ENCODE results near the gene LIMCH1. TPM values are rescaled to one million over a fixed set of nuclear protein-coding genes. Genes with fewer than 3 reads are reported as not detected.

Gene LIMCH1
- total RNA-seq, 1 experiment from 2014 or later = 10.4 TPM

- Histone ChIP-seq H3K27me3 (ENCODE audit: insufficient read depth, low read length) (no peaks in the 10 kb centered on the region), H3K9me3 (ENCODE audit: control insufficient read depth in 1 of 2, insufficient read depth in 1 of 2, low read depth in 1 of 2, low read length in 2 of 2) (no peaks in the 10 kb centered on the region), H2AFZ (ENCODE audit: low read depth, low read length, poor library complexity, severe bottlenecking) (no peak overlapping the region), H3K36me3 (ENCODE audit: control insufficient read depth in 1 of 2, insufficient read depth in 2 of 2, low read length in 2 of 2) (no peaks in the 10 kb centered on the region), H3K27ac (ENCODE audit: low read depth, low read length) (no peak overlapping the region), H3K4me1 (ENCODE audit: control insufficient read depth in 1 of 2, insufficient read depth in 2 of 2, low read length in 2 of 2) (no peaks in the 10 kb centered on the region), H3K79me2 (ENCODE audit: insufficient read depth, low read length) (no peaks in the 10 kb centered on the region), H3K9ac (ENCODE audit: low read length) (no peak overlapping the region), H3K4me3 (replicated peaks in 1 of 2; ENCODE audit: low read depth in 1 of 2, low read length in 2 of 2) (no peak overlapping the region), H3K4me2 (ENCODE audit: low read length) (no peak overlapping the region), H3K9me2 (ENCODE audit: insufficient read depth) (no peaks in the 10 kb centered on the region), H4K20me1 (ENCODE audit: insufficient read depth) (no peaks in the 10 kb centered on the region)
- ATAC-seq (no peak), DNase-seq (ENCODE audit: low read depth, low spot score) (no peak)
- BruUV-seq (replicated peaks) = no TSS peak
- intact Hi-C loops (cut with micrococcal nuclease) = no loop called here
- TF ChIP-seq, protein P1, sequence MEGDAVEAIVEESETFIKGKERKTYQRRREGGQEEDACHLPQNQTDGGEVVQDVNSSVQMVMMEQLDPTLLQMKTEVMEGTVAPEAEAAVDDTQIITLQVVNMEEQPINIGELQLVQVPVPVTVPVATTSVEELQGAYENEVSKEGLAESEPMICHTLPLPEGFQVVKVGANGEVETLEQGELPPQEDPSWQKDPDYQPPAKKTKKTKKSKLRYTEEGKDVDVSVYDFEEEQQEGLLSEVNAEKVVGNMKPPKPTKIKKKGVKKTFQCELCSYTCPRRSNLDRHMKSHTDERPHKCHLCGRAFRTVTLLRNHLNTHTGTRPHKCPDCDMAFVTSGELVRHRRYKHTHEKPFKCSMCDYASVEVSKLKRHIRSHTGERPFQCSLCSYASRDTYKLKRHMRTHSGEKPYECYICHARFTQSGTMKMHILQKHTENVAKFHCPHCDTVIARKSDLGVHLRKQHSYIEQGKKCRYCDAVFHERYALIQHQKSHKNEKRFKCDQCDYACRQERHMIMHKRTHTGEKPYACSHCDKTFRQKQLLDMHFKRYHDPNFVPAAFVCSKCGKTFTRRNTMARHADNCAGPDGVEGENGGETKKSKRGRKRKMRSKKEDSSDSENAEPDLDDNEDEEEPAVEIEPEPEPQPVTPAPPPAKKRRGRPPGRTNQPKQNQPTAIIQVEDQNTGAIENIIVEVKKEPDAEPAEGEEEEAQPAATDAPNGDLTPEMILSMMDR (IDR thresholded peaks at IDR 0.05 in 2 of 3, conservative IDR thresholded peaks at IDR 0.05 in 1 of 3; ENCODE audit: borderline replicate concordance in 1 of 3, insufficient read depth in 1 of 3, low read depth in 2 of 3, low read length in 2 of 3) = no peak
- TF ChIP-seq POLR2A (IDR thresholded peaks at IDR 0.05; ENCODE audit: borderline replicate concordance, extremely low read depth, insufficient read depth, insufficient read length) (no peak), MAX (IDR thresholded peaks at IDR 0.05) (no peak), RAD21 (IDR thresholded peaks at IDR 0.05; ENCODE audit: low read depth) (no peak), YY1 (IDR thresholded peaks at IDR 0.05; ENCODE audit: extremely low read depth, insufficient replicate concordance, low read depth, low read length) (no peak), SRF (IDR thresholded peaks at IDR 0.05; ENCODE audit: low read depth) (no peak), EZH2phosphoT487 (IDR thresholded peaks at IDR 0.05; ENCODE audit: borderline replicate concordance) (no peak)
- ChIA-PET POLR2A (no interaction called here), CTCF (no interaction called here), RAD21 (ENCODE audit: low non-redundant PET in 1 of 2, low total read pairs in 2 of 2, uncharacterized antibody in 2 of 2, unreplicated experiment in 2 of 2) (no interaction called here)
These were observed 7.3 kb downstream of the LIMCH1 start for GRCh38 chr4:41545238-41545637.

DNA sequence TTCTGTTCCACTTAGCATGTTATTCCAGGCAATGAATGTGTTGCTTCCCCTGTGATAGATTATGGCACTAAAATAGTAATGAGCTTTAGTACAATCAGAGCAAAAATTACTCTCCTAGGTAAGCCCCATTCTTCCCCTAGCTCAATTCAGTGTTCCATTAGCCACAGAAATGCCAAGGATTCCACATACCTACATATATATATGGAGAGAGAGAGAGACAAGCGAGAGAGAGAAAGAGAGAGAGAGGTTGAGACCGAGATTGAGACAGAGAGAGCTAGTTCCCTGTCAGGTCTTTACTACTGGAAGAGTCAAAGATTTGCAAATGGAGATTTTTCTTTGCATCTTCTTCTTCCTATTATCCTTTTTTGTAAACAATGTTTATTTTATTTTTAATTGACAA, 8.7 kb downstream of the LIMCH1 start:
- ATAC-seq (no peak), DNase-seq (ENCODE audit: low read depth, low spot score) (no peak)
- H3K36me3 ChIP-seq (ENCODE audit: control insufficient read depth in 1 of 2, insufficient read depth in 2 of 2, low read length in 2 of 2) = no peaks in the 10 kb centered on the region
- H3K9me3 ChIP-seq (ENCODE audit: control insufficient read depth in 1 of 2, insufficient read depth in 1 of 2, low read depth in 1 of 2, low read length in 2 of 2) = no peaks in the 10 kb centered on the region
- H3K4me2 ChIP-seq (ENCODE audit: low read length) = no peak overlapping the region
- no peaks in the 10 kb centered on the region for H3K27me3 ChIP-seq (ENCODE audit: insufficient read depth, low read length)
- no peak overlapping the region for H2AFZ ChIP-seq (ENCODE audit: low read depth, low read length, poor library complexity, severe bottlenecking)
- ChIA-PET POLR2A (no interaction called here), RAD21 (ENCODE audit: low non-redundant PET in 1 of 2, low total read pairs in 2 of 2, uncharacterized antibody in 2 of 2, unreplicated experiment in 2 of 2) (no interaction called here), CTCF (no interaction called here)
- no peak overlapping the region for H3K27ac ChIP-seq (ENCODE audit: low read depth, low read length)
- H3K79me2 ChIP-seq (ENCODE audit: insufficient read depth, low read length) = no peaks in the 10 kb centered on the region
- H3K9ac ChIP-seq (ENCODE audit: low read length) = no peak overlapping the region
- H4K20me1 ChIP-seq (ENCODE audit: insufficient read depth) = no peaks in the 10 kb centered on the region
- intact Hi-C loops (cut with micrococcal nuclease) = no loop called here
- H3K9me2 ChIP-seq (ENCODE audit: insufficient read depth) = no peaks in the 10 kb centered on the region
- TF ChIP-seq JUND (IDR thresholded peaks at IDR 0.05) (no peak), POLR2A (IDR thresholded peaks at IDR 0.05; ENCODE audit: borderline replicate concordance, extremely low read depth, insufficient read depth, insufficient read length) (no peak), TCF7L2 (IDR thresholded peaks at IDR 0.05; ENCODE audit: borderline replicate concordance, extremely low read depth, insufficient read depth, insufficient read length) (no peak), MAX (IDR thresholded peaks at IDR 0.05) (no peak), ZFX (IDR thresholded peaks at IDR 0.05) (no peak), ZNF274 (IDR thresholded peaks at IDR 0.05; ENCODE audit: low read depth, low read length) (no peak), CEBPB (IDR thresholded peaks at IDR 0.05; ENCODE audit: low read depth) (no peak), POLR2AphosphoS5 (IDR thresholded peaks at IDR 0.05; ENCODE audit: low read depth, low read length) (no peak), FOSL1 (IDR thresholded peaks at IDR 0.05; ENCODE audit: low read depth) (no peak), ATF3 (IDR thresholded peaks at IDR 0.05) (no peak), SRF (IDR thresholded peaks at IDR 0.05; ENCODE audit: low read depth) (no peak), EZH2phosphoT487 (IDR thresholded peaks at IDR 0.05; ENCODE audit: borderline replicate concordance) (no peak), EZH2 (IDR thresholded peaks at IDR 0.05) (no peak)
- TF ChIP-seq, protein P2, sequence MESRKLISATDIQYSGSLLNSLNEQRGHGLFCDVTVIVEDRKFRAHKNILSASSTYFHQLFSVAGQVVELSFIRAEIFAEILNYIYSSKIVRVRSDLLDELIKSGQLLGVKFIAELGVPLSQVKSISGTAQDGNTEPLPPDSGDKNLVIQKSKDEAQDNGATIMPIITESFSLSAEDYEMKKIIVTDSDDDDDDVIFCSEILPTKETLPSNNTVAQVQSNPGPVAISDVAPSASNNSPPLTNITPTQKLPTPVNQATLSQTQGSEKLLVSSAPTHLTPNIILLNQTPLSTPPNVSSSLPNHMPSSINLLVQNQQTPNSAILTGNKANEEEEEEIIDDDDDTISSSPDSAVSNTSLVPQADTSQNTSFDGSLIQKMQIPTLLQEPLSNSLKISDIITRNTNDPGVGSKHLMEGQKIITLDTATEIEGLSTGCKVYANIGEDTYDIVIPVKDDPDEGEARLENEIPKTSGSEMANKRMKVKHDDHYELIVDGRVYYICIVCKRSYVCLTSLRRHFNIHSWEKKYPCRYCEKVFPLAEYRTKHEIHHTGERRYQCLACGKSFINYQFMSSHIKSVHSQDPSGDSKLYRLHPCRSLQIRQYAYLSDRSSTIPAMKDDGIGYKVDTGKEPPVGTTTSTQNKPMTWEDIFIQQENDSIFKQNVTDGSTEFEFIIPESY (IDR thresholded peaks at IDR 0.05; ENCODE audit: extremely low read depth, insufficient replicate concordance, low read length) = no peak
- H3K4me3 ChIP-seq (replicated peaks in 1 of 2; ENCODE audit: low read depth in 1 of 2, low read length in 2 of 2) = no peak overlapping the region
- H3K4me1 ChIP-seq (ENCODE audit: control insufficient read depth in 1 of 2, insufficient read depth in 2 of 2, low read length in 2 of 2) = no peaks in the 10 kb centered on the region
- no TSS peak for BruUV-seq (replicated peaks)
